NT2/D1 (cell line): ENCODE measurements around the gene UGGT2.

Experiments used
- SUZ12 ChIP-seq: IDR thresholded peaks from 2 replicates; pipeline ENCODE4 v1.6.1; 2011; ENCODE audit not compliant: insufficient read length, insufficient read depth; ENCODE audit errors: extremely low read depth
- YY1 ChIP-seq: IDR thresholded peaks from 2 replicates; pipeline ENCODE4 v1.6.1; 2011; ENCODE audit not compliant: insufficient read length, insufficient read depth
- ZNF274 ChIP-seq: IDR thresholded peaks from 2 replicates; pipeline ENCODE4 v1.6.1; 2011; ENCODE audit warnings: mild to moderate bottlenecking, low read depth, low read length

GRCh38 chr13:96081888-96082287 is 28.7 kb upstream of the UGGT2 start:
- TF ChIP-seq YY1 (no peak), SUZ12 (no peak), ZNF274 (no peak)
